Stimulated activated CD4-positive, alpha-beta T cell treated with anti-CD3 and anti-CD28 coated beads, Interleukin-15, amount 100 ng/mL, for 48 hours (primary cell): ENCODE data around the gene PTCSC3.

ENCODE experiments used
- DNase-seq, 2 donors: peaks; one replicate each; pipeline ENCODE4 v3.0.0-alpha.2; 2020; ENCODE audit warnings: low read depth in 2 of 2

PTCSC3 gene

DNA sequence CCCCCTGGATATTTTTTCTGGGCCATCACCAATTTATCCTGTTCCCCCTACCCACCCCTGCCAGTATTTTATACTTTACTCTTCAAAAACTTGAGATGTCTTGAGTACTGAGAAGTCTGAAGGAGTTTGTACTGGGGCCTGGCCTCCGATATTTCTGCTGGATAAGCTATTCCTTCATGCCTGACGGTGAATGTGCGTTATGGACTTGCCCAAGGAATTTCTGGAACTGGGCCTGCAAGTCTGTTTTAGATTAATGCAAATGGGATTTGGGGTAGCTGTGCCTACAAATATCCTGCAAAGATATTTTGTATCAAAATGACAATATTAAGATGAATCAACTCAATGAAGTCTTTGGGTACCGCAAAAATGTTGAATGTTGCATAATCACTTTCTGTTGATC is at the start of gene PTCSC3:
Gene PTCSC3, minus strand, starts transcription at position 199 of the 400 bp plus-strand sequence.
- DNase-seq: no peak

DNA sequence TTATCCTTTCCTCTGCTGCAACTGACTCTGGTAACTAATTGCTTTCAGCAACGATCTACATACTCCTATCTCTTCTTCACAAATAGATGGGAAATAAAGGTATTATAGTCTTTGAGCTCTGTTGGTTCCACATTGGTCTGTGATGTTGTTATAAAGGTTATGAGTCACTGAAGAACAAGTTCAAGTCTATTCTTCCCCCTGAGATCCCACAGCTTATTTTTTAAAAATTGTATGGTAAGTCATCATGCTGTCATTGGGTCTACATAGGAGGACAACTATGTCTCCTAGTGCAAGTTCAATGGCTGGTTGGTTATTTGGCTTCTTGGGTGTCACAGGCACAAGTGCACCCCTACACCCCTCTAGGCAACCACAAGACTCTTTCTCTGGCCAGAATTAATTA is 49.6 kb upstream of the PTCSC3 start:
- no peak for DNase-seq

DNA sequence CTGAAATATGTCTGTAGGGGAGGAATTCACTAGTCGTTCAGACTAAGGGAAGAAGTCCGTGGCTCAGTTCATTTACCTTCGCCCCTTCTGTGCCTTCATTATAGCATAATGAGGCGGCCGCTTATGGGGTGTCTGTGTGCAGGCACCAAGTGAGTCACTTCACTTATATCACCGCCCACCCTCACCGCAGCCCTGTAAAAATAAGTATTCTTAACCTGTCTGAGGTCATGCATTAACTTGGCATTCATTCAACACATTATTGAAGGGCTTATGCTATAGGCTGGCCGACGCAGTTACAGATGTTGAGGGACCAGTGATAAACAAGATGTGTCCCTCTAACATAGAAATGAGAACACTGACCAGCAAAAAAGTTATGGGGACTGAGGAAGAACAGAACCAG is 47.7 kb upstream of the PTCSC3 start:
- no peak for DNase-seq

DNA sequence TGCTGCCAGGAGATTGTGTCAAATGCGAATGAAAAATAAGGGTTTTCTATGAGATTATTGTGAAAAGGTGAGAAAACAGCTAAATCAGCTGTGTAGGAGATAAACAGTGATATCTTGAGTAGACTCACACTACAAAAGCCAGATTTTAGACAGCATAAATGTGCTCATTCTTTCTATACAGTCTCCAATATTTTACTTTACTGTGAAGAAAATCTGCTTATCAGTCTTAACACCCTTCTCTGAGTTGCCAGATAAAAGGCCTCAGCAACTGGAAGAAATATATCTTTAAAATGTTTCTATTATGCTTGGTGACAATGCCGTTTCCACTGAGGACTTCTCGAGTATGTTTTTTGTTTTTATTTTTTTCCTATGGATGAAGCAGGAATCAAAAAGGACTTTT is 47.0 kb upstream of the PTCSC3 start:
- DNase-seq: no peak

DNA sequence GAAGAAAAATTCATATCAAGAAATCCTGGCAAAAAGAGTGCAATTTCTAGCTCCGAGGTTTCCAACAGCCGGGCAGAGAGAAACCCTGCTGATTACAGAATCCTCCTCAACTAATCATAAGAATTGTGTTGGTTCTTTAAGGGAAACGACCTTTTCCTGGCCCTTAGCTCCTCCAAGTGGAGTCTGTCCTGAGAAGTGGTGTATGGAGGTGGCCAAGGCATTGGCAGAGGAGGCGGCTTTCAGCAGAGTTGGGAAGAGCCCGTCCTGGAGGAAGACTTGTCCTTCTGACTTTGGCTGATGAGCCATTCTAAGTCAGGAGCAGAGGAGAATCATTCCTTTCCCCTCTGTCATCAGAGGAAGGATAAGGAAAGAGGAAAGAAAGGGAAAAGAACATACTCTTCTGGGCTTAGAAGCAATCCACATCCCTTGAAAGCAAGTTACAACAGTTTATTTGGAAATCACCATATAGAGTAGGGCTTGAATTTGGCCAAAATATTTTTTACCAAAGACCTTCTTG is 46.5 kb upstream of the PTCSC3 start:
- DNase-seq: no peak

DNA sequence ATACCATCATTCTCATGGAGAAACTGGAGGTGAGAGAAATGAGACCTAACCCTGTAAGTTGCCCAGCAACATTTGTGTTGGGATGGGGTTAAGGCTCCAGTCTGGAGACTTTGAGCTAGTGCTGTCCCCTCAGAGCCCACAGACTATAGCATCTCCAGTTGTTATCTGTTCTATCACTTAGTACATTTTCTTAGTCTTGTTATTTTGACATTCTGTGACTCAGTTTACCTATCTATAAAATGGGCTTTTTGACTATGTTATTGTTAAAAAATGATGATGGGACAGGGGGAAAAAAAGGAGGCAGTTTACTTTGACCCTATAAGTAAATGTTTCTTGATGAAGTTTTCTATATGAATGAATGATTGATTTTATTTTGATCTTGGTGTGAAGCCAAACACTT is 45.8 kb upstream of the PTCSC3 start:
- no peak for DNase-seq

DNA sequence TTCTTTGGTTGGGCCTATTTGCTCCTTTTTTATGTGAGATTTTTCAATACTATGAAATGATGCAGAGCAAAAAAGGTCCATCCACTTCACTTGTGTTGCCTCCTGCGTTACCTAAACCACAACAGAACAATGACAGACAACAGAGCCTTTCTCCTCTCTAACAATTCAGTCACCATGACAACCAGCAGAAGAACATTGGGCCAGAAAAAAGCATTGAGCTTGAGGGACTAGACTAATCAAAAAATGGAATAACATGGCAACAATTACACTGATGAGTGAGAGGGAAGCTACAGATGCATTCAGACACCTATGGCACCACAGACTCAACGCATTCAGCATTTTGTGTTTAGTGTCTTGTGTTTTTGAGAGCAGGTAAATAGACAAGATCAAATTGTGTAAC is 44.6 kb upstream of the PTCSC3 start:
- no peak for DNase-seq

DNA sequence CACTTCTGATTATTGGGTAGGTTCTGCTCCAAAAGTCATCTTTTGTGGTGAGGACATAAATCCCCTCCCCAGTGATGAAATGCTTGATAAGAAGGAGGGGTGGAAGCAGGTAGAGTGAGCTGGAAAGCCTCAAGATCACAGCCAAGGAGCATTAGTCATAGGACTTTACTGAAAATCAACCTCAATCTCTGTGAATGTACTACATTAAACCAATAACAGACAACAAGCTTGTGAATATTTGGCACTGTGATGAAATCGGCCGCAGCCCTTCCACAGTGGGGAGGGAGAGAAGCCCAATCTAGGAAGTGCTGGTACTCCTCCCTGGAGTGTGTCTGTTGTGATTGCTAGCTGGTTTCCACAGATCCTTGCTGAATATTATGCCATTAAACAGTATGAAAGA is 41.2 kb upstream of the PTCSC3 start:
- DNase-seq: no peak

DNA sequence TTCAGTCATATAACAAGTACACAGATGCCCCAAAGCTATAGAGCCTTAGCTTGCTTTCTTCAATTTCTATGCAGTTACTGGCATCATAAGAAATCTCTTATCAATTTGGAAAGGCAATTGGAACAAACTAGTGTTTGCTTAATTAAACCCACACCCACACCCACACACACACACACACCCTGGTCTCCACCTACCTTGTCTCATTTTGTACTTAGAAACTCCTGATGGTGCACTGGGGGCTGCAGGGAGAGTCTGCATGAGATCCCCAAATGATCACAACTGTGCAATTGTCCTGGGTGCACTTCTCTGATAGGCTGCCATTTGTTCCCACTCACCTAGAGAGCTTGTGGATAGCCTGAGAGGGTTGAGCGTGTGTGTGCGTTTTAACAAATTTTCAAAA is 40.5 kb upstream of the PTCSC3 start:
- no peak for DNase-seq

DNA sequence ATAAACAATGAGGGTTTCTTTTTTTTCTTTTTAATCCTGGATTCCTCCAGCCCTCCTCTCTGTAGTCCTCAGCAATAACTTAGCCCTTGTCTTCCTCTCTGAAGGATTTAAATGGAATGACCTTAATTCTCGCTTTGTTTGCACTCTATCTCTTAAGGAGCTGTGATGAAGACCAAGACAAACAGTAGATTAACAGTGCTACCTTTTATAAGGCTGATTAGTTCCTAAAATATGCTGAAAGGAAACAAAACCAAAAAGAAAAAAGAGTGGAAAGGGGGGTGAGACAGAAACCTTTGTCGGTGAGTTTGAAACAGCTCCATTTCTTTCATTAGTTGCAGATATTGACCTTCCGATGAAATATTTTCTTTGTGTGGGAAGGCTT is 38.7 kb upstream of the PTCSC3 start:
- DNase-seq: no peak

DNA sequence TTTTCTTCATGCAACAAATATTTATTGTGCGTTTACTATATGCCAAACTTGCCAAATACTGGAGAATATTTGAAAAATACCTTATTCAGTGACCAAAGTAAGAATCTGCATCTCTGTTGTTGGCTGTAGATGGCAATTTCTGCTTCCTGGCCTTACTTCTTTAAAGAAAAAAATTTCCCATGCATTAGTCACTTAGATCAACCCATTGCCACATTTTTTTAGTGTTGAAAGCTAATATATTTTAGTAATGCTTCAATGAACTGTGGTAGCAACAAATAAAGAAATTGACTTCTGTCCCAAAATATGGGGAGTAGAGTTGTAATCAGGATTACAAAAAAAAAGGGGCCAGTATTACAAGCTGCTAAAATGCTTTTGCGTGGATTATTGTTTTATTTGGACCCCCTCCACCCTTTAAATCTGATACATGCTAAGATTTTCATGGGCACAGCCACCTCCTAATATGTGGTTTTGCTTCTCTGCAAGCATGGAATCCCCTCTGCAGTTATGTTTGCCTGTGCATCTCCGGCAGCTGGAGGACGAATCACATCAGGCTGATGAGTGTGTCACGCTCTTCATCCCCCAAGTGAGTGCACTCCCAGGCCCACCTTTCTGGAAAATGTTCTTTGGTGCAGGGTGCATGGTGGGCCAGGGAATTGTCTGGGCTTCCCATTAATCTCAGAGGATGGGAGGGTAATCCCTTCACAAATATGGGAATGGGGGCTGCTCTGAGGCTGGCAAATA is 38.1 kb upstream of the PTCSC3 start:
- no peak for DNase-seq

DNA sequence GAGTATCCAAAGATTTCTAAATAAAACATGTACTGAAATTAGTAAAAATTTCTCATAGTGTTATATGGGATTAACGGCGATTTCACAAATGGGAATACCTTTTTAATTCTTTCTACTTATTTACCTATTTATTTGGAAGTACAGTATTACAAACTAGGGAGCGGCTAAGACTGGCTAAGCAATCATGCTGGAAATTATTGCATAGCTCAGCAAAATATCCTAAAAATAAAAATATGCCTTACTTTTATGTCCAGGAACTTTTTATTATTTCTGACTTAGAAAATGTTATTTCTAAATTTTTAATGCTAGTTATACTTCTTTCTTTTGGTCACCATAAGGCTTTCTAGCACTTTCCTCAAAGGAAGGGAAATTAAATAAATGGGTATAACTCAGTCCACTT is 36.5 kb upstream of the PTCSC3 start:
- DNase-seq: no peak

DNA sequence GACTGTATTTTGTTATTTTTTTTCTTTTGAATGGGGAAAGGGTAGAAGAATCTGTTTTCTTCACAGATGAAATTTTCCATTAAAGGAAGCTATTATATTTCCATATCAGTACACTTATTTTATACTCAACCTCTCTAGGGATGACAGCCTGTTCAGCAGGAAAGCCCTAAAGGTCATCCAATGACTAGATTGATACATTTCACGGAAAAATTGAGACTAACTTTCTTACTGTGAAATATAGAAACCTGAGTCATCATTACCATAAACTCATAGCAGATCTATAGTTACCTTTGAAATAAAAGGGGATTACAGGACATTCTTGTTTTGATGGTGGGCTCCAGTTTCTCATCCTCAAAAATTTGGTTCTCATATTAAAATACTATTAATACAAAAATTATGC is 36.1 kb upstream of the PTCSC3 start:
- DNase-seq: no peak

DNA sequence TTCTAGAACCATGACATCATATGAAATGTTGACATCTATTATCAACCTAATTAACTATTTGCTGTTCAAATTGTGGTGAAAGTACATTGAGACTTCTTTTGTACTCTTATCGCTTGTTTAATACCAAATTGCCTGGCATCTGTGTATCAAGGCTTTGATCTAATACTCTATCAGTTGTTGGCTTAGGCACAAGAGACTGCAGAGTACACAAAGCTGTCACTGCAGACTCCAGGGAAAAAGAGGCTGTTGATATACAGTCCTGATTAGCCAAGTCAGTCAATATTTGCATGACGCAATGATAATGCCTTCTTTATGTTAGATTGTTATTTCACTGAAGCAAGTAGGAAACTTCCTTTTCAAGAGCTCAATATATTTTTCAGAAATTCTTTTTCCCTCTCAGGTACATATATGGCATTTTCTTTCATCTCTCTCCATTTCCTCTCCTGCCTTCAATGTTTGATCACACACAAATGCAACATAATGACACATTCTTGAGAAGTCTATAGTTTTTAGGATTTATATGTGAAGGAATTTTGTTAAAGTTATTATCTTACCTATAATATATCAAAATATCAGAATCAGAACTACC is 32.3 kb upstream of the PTCSC3 start:
- no peak for DNase-seq

DNA sequence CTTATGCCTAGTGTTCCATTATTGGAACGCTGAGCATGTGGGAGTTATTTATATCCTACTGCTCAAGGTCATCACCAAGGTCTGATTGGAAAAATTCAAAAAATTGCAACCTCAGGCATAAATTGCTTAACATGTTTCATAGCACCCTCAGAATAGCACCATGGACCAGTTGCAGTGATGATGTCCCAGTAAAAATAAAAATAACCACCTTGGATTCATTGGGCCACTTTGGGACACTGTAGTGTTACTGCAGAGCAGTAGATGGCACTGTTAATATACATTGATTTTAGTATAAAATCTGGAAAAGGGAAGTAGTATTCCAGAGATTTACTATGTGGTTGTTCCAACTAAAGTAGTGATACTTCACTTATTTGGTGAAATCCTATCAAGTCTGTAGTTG is 31.0 kb upstream of the PTCSC3 start:
- DNase-seq: no peak

DNA sequence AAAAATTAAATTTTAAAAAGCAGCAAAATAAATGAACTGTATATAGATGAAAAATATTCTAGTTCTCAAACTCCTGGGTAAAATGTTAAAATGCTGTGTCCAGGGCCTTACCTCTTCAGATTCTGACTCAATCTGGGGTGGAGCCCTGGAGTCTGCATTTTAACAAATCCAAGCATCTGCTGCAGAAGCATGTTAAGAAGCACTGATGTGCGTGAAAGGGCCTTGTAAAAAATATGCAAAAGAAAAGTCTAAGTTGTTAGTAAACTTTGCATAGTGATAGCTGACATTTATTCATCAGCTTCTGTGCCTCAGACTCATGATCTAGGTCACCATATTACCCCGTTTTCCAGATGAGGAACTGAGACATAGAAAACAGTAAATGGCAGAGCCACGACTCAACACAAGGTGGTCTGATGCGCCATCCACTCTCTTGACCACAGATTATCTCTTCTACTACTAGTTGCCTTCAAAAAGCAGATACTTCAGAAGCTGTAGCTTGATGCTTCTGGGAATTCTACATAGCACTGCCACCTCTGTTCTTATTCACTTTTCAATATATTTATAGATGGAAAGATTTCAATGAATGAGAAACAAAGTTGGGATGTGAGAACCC is 28.0 kb upstream of the PTCSC3 start:
- DNase-seq: no peak

DNA sequence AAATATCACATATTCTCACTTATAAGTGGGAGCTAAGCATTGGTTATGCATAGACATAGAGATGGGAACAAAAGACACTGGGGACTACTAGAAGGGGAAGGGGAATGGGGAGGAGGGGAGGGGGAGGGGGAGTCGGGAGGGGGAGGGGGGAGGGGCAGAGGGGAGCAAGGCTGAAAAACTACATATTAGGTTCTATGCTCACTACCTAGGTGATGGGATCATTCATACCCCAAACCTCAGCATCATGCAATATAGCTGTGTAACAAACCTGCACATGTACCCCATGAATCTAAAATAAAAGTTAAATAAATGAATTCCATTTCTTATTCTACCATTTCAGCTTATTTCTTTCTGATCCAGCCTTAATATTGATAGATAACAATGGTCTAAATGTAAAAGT is 21.9 kb upstream of the PTCSC3 start:
- no peak for DNase-seq

DNA sequence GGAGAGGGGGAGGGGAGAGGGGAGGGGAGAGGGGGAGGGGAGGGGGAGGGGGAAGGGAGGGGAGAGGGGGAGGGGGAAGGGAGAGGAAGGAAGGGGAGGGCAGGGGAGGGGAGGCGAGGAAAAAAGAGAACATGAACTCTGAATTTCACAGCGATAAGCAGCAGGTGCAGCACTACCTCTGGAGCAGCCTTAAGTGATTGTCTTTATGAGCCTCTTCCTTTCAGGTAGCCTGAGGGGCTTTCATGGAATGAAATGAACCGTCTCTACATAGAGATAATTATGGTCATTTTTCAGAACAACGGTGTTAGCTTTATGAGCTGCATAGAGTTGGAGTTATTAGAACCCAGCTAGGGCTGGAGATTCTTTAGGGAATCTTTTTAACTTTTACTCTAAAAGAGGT is 18.1 kb upstream of the PTCSC3 start:
- DNase-seq: no peak

DNA sequence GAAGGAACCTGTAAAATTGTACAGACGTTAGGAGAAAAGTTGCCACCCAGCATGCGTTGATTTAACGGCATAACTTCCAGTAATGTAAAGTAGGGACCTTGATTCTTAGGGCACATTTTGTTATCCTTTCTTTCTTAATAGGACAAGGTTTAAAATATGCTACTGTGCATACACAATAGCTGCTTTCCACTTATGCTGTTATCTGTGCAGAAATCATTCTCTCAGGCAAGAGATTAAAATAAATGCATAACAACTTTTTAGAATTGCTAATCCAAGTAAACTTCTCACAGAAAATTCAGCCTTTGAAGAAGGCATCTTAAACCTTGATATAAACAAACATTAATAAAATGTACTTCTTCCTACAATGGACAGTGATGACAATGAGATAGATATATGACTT is 16.0 kb upstream of the PTCSC3 start:
- no peak for DNase-seq

DNA sequence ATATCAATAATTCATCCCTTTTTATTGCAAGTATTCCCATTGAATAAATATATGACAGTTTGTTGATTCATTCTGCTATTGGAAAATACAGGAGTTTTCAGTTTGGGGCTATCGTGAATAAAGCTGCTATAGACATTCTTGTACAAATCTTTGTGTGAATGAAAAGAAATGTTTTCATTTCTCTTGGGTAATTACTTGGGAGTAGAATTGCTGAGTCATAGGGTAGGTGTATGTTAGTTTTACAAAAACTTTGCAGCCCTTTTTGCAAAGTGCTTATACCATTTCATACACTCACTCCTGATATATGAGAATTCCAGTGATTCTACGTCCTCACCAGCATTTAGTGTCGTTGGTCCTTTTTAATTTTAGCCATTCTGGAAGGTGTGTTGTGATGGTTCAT is 6.9 kb upstream of the PTCSC3 start:
- DNase-seq: no peak

DNA sequence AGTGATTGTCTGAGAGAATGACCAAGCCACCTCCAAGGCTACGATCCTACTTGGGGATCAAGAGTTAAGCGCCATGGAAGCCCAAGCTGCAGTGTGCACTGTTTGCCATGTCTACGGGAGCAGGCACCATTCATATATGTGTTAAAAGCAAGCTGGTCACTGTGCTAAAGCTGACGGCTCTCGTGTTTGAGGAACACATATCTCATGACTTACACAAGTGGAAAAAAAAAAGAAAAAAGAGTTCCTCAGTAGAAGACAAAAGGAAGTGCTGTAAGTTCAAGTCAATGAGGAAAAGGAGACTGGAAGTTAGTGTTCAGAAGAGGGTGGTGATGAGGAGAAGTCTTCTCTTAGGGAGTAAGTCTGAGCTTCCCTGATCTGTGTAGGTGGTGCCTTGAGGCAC is 4.9 kb upstream of the PTCSC3 start:
- no peak for DNase-seq

DNA sequence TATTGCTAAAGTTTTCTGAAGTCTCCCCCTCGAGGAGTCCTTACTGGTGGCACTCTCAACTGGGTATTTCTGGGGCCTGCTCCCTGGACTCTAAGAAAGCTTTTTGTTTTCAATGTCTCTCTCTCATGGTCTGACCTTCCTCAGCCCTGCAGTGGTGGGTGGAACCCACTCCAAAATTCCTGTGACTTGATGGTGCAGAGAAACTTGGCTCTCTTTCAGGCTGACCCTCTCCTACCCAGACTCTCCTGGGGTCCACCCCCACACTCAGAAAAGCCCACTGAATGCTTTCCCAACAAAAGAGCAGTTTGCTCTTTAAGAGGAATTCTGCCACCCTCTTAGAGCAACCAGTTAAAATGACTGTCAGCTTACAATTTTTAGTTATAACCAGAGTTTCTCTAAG is 967 bp upstream of the PTCSC3 start:
- no peak for DNase-seq

DNA sequence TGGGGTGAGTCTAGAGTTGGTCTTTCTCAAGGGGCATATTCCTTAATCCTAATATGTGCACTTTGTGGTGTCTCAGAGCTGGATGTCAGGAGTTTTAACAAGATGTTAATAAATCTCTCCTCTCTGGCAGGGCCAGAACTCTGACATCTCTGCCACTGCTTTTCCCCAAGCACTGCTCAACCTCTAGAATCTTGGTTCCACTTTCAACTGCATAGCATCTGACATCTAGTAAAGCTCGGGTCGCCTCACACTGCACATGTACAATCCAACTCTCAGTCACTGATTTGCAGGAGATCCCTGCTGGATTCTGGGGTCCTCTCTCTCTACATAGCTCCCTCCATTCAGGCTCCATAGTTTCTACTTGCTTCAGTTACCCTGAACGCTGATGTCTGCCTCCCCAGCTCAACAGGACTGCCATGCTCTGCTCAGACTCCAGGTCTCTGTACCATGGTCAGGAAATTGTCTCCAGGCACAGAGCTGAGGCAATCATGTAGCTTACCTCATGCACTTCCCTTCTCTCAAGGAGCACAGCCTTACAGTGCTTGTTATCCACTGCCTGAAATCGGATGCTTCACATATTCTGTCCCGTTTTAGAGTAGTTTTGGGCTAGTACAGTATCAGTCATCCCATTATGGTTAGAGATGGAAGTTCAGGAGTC is 1.6 kb downstream of the PTCSC3 start:
- no peak for DNase-seq
